Parathyroid adenoma (tissue), 2 donors: Measurements from ENCODE around the gene ELN.

Experiments used
- H2AFZ ChIP-seq: fragments of 300-600 bp; sonication (generic); one replicate; pipeline ENCODE4 v1.7.0; 2017; ENCODE audit warnings: antibody characterized with exemption, mild to moderate bottlenecking
- H3K27ac ChIP-seq: fragments of 300-600 bp; sonication (generic); one replicate; pipeline ENCODE4 v1.7.0; 2017
- H3K27me3 ChIP-seq: fragments of 300-600 bp; sonication (generic); one replicate; pipeline ENCODE4 v1.7.0; 2017; ENCODE audit warnings: low read length; ENCODE audit not compliant: control insufficient read depth, insufficient read depth
- H3K36me3 ChIP-seq: fragments of 300-600 bp; sonication (generic); one replicate; pipeline ENCODE4 v1.7.0; 2017; ENCODE audit warnings: low read length; ENCODE audit not compliant: control insufficient read depth, insufficient read depth
- H3K4me1 ChIP-seq: fragments of 300-600 bp; sonication (generic); one replicate; pipeline ENCODE4 v1.7.0; 2017; ENCODE audit warnings: control low read depth
- H3K4me2 ChIP-seq: fragments of 300-600 bp; sonication (generic); one replicate; pipeline ENCODE4 v1.7.0; 2017; ENCODE audit warnings: low read length
- H3K4me3 ChIP-seq: fragments of 300-600 bp; sonication (generic); one replicate; pipeline ENCODE4 v1.7.0; 2017; ENCODE audit warnings: low read depth, low read length
- H3K79me2 ChIP-seq: fragments of 300-600 bp; sonication (generic); one replicate; pipeline ENCODE4 v1.7.0; 2017; ENCODE audit warnings: control low read depth
- H3K9ac ChIP-seq: fragments of 300-600 bp; sonication (generic); one replicate; pipeline ENCODE4 v1.7.0; 2017; ENCODE audit warnings: mild to moderate bottlenecking
- H3K9me3 ChIP-seq: fragments of 300-600 bp; sonication (generic); one replicate; pipeline ENCODE4 v1.7.0; 2017; ENCODE audit warnings: low read length; ENCODE audit not compliant: control insufficient read depth
- TF ChIP-seq, protein P1 (sequence below): fragments of 300-600 bp; sonication (generic); IDR thresholded peaks from one replicate; pipeline ENCODE4 v1.7.0; 2017; ENCODE audit warnings: antibody characterized with exemption, mild to moderate bottlenecking
- donor health status: primary hyperparathyroidism.

ELN gene

GRCh38 chr7:74082770-74083116 lies 54.8 kb downstream of the ELN start:
- Histone ChIP-seq H3K4me3 (no peak overlapping the region), H3K9me3 (no peaks in the 10 kb centered on the region), H3K4me1 (peaks cover 8% of the 10 kb centered on the region), H3K27ac (no peak overlapping the region), H3K79me2 (no peaks in the 10 kb centered on the region), H3K9ac (no peak overlapping the region), H2AFZ (peak overlapping the region; percentile 93), H3K27me3 (no peaks in the 10 kb centered on the region), H3K36me3 (no peaks in the 10 kb centered on the region), H3K4me2 (no peak overlapping the region)
- TF ChIP-seq, protein P1, sequence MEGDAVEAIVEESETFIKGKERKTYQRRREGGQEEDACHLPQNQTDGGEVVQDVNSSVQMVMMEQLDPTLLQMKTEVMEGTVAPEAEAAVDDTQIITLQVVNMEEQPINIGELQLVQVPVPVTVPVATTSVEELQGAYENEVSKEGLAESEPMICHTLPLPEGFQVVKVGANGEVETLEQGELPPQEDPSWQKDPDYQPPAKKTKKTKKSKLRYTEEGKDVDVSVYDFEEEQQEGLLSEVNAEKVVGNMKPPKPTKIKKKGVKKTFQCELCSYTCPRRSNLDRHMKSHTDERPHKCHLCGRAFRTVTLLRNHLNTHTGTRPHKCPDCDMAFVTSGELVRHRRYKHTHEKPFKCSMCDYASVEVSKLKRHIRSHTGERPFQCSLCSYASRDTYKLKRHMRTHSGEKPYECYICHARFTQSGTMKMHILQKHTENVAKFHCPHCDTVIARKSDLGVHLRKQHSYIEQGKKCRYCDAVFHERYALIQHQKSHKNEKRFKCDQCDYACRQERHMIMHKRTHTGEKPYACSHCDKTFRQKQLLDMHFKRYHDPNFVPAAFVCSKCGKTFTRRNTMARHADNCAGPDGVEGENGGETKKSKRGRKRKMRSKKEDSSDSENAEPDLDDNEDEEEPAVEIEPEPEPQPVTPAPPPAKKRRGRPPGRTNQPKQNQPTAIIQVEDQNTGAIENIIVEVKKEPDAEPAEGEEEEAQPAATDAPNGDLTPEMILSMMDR, result no peak

DNA sequence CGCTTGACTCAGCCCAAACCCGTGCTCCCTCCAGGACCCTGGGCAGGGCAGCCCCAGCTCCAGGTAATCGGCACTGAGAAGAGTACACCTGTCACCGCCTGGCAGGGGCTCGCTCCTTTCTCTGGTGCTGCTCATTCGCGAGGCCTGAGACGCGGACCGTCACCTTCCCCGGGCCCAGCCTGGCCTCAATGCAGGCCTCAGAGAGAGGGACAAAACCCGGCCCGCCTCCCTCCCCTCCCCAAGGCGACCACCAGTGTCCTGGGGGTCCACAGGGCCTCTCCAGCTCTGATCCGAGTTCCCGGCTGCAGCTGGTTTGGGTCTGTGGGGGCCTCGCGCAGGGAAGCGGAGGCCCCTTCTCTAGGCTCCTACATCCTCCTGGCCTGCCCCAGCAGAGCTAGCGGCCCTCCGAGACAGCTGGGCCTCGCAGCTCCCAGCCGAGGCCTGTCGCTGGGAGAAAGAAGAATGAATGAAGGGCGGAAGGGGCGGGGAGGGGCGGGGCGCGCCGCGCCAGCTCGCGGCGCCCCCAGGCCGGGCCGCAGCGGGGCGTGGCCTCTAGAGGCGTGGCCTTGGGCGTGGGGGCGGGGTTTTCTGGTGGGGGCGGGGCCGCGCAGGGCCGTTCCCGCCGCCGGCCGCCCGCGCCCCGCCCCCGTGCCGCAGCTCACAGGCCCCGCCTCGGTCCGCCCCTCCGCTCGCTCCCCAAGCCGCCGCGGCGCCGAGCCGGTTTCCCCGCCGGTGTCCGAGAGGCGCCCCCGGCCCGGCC lies 55.3 kb downstream of the ELN start, which contains the start of gene LIMK1:
Gene LIMK1, plus strand, starts transcription at position 688 of the 760 bp plus-strand sequence. CDS start 187 bp downstream, outside the sequence.
- H3K79me2 ChIP-seq, result no peaks in the 10 kb centered on the region

DNA sequence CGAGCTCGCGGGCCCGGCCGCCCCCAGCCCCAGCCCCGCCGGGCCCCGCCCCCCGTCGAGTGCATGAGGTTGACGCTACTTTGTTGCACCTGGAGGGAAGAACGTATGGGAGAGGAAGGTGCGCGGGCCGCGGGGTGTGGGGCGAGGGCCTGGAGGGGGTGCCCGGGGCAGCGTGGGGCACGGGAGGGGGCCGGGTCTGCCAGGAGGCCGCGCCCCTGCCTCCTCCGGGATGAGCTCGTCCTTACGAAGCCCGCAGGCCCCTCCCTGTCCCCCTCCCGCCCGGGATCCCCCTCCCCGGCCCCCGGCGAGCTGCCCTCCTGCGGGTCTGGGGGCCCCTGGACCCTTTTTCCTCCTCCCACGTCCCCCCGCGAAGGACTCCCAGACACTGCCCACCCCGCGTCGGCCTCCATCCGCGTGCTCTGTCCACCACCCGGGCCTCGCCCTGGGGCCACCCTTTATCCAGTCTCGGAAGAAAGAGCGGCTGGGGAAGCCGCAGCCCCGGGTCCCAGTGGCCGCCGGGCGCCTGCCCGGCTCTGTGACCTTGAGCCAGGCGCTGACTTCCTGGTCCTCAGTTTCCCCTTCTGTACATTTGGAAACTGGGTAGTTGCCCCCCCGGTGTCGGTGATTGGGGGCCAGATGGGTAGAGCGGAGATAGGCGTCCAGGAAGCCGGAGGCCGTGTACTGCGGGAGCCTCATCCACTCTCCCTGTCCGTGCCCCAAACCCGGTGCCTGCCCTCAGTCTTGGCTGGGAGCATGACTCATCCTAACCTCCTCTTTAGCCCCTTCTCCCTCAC lies 56.2 kb downstream of the ELN start:
- no peaks in the 10 kb centered on the region for H3K79me2 ChIP-seq
- peak overlapping the region; percentile 92 for H3K4me2 ChIP-seq
- no peak overlapping the region for H3K27ac ChIP-seq
- peaks cover 8% of the 10 kb centered on the region for H3K4me1 ChIP-seq
- H3K36me3 ChIP-seq, result no peaks in the 10 kb centered on the region
- H3K27me3 ChIP-seq, result no peaks in the 10 kb centered on the region
- H3K9ac ChIP-seq, result no peak overlapping the region
- TF ChIP-seq, protein P1, result no peak
- peak overlapping the region; percentile 65 for H2AFZ ChIP-seq
- H3K4me3 ChIP-seq, result peak overlapping the region; percentile 60
- H3K9me3 ChIP-seq, result no peaks in the 10 kb centered on the region

More for the DNA sequence above, 55.3 kb downstream of the ELN start, which contains the start of gene LIMK1:
- peaks cover 8% of the 10 kb centered on the region for H3K4me1 ChIP-seq
- H3K9ac ChIP-seq, result no peak within 1 kb of the TSS
- H3K36me3 ChIP-seq, result no peaks in the 10 kb centered on the region
- H3K4me3 ChIP-seq, result peak within 1 kb of the TSS; percentile 60
- TF ChIP-seq, protein P1, result no peak
- peak within 1 kb of the TSS; percentile 92 for H3K4me2 ChIP-seq
- no peak within 1 kb of the TSS for H3K27ac ChIP-seq
- H3K27me3 ChIP-seq, result no peaks in the 10 kb centered on the region
- H3K9me3 ChIP-seq, result no peaks in the 10 kb centered on the region
- H2AFZ ChIP-seq, result peak within 1 kb of the TSS; percentile 93

- peak overlapping the region; percentile 60 for H3K4me3 ChIP-seq
- H3K4me2 ChIP-seq, result peak overlapping the region; percentile 92
- no peaks in the 10 kb centered on the region for H3K9me3 ChIP-seq
- no peaks in the 10 kb centered on the region for H3K27me3 ChIP-seq
- no peaks in the 10 kb centered on the region for H3K36me3 ChIP-seq
- no peak overlapping the region for H3K9ac ChIP-seq
- H2AFZ ChIP-seq, result peak overlapping the region; percentile 65
- TF ChIP-seq, protein P1, result no peak
- no peaks in the 10 kb centered on the region for H3K79me2 ChIP-seq
- H3K4me1 ChIP-seq, result peaks cover 3% of the 10 kb centered on the region
- no peak overlapping the region for H3K27ac ChIP-seq
Observed at GRCh38 chr7:74084722-74085578, 57.0 kb downstream of the ELN start.
